GM19395 (cell line): Measurements from ENCODE around the gene WIPF1.
"Not testable (repeated sequence)": the region's sequence is repeated elsewhere in the genome, so short reads cannot be mapped to it uniquely, and the experiment has no call there.

Experiments
- ATAC-seq: cut with Tn5 transposase; IDR thresholded peaks from one replicate; pipeline ENCODE4 v1.9.1; 2021; ENCODE audit warnings: mild to moderate bottlenecking, moderate library complexity; ENCODE audit not compliant: unreplicated experiment

Gene WIPF1

DNA sequence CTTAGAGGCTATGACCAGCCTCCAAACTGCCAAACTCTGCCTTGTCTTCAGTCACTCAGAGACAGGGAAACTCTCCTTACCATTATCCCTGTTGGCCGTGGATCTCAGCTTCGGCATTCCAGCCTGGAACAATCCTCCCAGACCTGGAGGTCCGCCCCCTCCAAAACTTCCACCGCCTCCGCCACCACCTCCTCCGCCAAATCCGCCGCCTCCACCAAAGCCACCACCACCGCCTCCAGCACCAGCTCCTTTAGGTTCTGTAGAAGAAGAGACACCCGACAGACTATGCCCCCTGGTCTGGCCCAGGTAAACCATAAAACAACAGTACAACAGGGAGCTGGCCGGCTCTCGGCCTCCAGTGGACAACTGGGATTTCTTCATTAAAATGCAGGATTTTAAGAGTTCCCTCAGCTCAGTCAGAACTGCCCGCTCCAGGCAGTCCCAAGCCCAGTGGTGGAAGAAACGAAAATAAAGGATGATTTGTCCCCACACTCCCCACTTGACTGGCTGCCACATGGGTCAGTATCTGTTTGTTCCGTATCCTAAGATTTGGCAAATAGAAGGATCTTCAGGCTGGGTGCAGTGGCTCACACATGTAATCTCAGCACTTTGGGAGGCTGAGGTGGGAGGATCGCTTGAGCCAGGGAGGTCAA is 22.4 kb downstream of the WIPF1 start:
- no peak for ATAC-seq

- ATAC-seq, result no peak
Measured at GRCh38 chr2:174574657-174575056, 22.9 kb downstream of the WIPF1 start.

DNA sequence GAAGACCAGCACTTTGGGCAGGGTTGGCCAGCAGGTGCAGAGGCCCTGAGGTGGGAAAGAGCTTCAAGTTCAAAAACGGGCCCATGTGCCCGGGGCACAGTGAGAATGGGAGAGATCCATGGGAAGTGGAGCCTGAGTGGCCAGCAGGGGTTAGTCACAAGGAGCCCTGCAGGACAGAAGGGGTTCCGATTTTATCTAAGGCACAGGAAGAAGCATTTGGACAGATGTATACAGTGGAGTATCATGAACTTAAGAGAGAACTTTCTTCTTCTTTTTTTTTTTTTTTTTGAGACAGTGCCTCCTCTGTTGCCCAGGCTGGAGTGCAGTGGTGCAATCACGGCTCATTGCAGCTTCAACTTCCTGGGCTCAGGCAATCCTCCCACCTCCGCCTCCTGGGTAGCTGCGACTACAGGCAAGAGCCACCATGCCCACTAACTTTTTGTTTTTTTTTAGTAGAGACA is 24.0 kb downstream of the WIPF1 start:
- no peak for ATAC-seq

GRCh38 chr2:174572556-174572955 is 25.0 kb downstream of the WIPF1 start:
- no peak for ATAC-seq

DNA sequence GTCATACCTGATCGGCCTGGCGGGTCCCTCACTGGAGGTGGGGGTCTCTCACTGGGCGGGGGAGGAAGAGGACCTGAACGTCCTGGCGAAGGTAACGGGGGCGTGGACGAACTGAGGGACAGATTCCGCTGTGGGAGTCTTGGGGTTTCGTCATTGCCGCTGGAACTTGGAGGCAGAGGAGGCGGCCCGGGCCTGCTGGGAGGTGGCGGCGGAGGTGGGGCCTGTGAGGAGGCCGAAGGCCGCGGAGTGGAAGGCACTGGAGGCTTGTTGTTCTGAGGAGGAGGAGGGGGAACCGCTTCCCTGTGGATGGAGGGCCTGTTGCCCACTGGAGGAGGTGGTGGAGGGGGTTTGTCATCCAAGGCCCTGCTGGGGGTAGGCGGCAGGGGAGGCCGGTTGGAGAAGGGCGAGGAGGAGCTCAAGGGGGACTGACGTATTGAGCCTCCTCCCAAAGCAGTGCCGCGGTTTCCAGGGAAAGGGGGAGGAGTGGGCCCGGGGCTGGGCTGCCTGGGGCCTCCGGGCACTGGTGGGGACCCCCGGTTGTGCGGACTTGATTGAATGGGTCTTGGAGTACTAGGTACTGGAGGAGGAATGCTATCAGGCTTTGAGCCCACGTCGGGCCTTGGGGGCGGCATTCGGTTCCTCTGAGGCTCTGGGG is 25.8 kb downstream of the WIPF1 start:
- ATAC-seq, result no peak

DNA sequence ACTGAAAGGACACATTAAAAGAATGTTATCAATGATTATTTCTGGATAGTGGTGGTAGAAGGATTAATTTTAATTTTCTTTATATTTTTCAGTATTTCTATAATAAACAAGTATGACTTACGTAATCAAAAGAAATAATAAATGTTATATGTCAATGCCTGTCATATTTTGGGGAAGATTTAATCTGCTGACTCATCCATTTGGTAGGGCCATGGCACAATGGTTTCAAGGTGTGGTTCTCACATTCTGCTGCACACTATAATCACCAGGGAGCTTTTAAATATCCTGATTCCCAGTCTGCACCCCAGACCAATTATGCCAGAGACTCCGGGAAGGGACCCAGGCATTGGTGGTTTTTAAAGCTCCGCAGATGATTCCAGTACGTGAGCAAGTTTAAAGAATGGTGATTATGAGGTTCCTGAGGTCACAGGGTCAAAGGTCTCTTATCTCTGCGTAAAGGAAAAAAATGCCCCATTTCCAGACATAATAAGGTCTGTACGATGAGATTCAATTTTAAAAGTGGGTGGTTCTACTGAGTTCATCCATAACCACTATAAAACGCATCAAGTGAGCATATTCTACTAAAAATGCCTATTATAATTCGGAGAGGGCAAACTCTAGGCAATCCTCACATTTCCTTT is 27.2 kb downstream of the WIPF1 start:
- ATAC-seq, result no peak

GRCh38 chr2:174569678-174570077 is 27.9 kb downstream of the WIPF1 start:
- ATAC-seq, result no peak

DNA sequence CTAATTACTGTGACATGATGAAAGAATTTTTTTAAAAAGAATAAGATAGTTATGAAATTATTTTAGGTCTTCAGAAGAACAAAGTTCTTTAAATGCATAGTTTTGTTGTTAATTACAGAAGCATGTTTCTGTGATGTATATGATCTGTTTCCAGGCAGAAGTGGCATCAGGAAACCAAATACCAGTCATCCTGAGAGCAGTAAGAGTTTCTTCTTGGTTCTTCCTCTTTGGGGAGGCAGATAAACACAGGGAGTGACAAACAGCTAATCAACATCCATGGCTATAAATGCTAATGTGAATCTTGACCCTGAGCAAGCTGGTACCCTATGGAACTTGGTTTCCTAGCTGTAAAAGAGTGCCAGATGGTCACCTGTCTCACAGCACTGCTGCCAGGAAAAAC is 29.2 kb downstream of the WIPF1 start:
- ATAC-seq, result peak; percentile 55

DNA sequence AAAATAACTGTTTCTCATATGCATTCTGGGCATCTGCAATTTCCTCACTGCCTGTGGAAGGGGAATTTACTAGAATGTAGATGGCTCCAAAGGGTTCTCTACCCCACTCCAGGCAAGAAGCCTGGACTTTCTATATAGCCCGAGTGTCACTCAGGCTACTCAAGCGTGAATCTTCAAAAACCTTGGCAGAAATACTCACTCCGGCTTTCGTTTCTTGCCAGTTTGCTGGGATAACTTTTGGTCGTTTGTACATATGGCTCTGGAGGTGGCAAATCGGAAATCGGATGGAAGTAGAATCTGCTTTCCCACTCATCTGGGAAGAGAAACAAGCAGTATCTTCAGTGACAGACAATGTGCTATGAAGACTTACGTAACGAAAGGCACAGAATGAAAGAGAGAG is 30.7 kb downstream of the WIPF1 start:
- ATAC-seq, result no peak

GRCh38 chr2:174563530-174564282 is 33.9 kb downstream of the WIPF1 start:
- no peak for ATAC-seq

- ATAC-seq, result no peak
Measured at GRCh38 chr2:174561972-174562370, 35.6 kb downstream of the WIPF1 start.

DNA sequence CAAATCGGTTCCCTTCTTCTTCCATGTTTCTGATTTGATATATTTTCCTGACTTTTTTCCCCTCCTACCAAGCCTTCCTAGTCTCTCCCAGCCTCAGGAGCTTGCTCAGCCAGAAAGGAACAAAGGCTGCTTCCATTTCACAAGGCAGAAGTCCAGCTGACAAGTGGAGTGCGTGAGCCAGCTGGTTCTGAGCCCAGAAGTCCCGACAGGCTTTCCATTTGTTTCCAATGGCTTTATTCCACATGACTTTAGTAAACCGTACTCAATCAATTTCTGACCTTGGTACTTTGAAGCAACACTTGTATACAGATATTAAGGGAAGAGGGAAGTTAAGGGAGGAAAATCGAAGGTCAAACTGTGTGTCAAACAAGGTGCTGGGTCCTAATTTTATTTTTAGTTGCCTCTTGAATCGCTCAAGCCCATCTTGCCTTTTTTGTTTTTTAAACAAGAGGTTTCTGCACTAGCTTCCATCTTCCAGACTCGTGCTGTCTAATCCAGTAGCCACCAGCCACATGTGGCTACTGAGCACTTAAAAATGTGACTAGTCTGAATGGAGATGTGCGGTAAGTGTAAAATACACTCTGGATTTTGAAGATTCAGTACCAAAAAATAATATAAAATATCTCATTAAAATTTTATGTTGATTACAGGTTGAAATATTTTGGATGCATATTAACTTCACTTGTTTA is 36.2 kb downstream of the WIPF1 start:
- ATAC-seq, result no peak

DNA sequence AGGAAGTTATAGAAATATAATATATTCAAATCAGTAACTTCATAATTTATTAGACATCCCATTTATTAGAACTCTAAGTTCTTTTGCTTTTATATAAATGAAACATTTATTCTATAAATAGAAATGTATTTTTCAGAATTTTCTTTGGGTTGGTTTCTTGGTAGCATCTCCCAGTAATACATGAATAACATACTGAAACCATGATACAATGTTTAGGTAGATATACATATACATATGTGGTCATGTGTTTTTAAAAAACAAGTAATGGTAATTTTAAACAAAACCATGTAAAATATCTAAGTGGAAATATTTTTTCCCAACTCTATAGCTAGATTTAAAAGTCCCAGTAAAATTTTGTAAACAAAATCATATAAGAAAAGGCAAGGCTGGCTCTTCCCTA is 36.9 kb downstream of the WIPF1 start:
- no peak for ATAC-seq

GRCh38 chr2:174555998-174556397 is 41.6 kb downstream of the WIPF1 start:
- ATAC-seq, result no peak

DNA sequence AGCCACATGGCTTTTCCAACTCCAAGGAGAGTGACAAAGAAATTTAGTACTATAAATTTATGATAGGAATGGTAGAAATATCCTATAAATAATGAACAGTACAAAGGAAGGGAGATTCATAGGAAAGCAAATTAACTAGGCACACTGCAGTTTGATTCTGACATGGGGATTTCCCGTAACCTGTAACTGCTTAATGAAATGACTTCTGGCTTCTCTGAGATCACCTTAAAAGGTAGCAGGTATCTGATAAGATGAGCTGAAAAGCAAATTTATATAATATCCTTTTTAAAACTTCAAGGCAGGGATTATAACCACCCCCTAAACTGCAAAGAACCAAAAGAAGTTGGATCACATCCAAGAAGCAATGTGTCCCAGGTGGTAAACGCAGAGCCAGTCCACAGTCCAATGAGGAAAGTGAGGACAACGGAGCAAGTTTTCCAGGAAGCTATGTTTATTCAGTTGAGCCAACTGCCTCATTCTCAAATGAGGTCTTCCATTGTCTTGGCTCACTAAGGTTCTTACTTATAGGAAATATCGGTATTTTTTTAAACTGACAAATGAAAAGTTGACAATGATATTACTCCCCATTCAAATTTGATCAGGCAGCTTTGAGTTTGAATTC is 43.0 kb downstream of the WIPF1 start:
- no peak for ATAC-seq

GRCh38 chr2:174553811-174554493 is 43.7 kb downstream of the WIPF1 start:
- peak; percentile 90 for ATAC-seq

- ATAC-seq, result no peak
Measured at GRCh38 chr2:174552880-174553279, 44.7 kb downstream of the WIPF1 start.

- ATAC-seq, result no peak
Measured at GRCh38 chr2:174551697-174552096, 45.9 kb downstream of the WIPF1 start.

DNA sequence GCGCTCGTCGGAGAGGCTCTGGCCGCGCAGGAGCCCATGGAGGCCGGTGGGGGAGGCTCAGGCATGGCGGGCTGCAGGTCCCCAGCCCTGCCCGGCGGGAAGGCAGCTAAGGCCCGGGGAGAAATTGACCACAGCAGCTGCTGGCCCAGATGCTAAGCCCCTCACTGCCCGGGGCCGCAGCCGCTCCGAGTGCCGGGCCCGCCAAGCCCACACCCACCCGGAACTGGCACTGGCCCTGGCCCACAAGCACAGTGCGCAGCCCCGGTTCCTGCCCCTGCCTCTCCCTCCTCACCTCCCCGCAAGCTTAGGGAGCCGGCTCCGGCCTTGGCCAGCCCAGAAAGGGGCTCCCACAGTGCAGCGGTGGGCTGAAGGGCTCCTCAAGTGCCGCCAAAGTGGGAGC is 49.0 kb downstream of the WIPF1 start:
- not testable (repeated sequence) for ATAC-seq

DNA sequence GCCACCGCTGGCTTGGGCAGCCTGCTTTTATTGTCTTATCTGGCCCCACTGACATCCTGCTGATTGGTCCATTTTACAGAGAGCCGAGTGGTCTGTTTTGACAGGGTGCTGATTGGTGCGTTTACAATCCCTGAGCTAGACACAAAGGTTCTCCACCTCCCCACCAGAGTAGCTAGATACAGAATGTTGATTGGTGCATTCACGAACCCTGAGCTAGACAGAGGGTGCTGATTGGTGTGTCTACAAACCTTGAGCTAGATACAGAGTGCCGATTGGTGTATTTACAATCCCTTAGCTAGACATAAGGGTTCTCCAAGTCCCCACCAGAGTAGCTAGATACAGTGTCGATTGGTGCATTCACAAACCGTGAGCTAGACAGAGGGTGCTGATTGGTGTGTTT is 49.6 kb downstream of the WIPF1 start:
- not testable (repeated sequence) for ATAC-seq
